GM12878 (cell line): Measurements from ENCODE around the gene RALGDS. TPM values are rescaled to one million over a fixed set of nuclear protein-coding genes. Genes with fewer than 3 reads are reported as not detected.

ENCODE experiments used
- ATAC-seq: fragments of 200-7000 bp; cut with Tn5 transposase; 3 replicates; pipeline ENCODE4 v1.9.1; 2020; ENCODE audit warnings: mild to moderate bottlenecking, moderate library complexity
- BruUV-seq: library from RNA; stranded (reverse); fragments of 400-500 nt; replicated peaks from 2 replicates; lab custom pipeline; 2021; lab: Mats Ljungman, UMichigan
- CTCF ChIA-PET: fragments of 300-600 bp; sonication (Branson Sonifier 250); formaldehyde crosslinking; extraction: SDS; loops from one replicate; lab custom pipeline; 2021; ENCODE audit warnings: inconsistent platforms; lab: Yijun Ruan, JAX
- POLR2A ChIA-PET: fragments of 350-600 bp; formaldehyde crosslinking; extraction: SDS; loops from one replicate; lab custom pipeline; 2021; ENCODE audit warnings: inconsistent platforms; lab: Charles Lee
- RAD21 ChIA-PET: fragments of 300-600 bp; sonication (Branson Sonifier 250); formaldehyde crosslinking; loops from one replicate; lab custom pipeline; 2023; ENCODE audit warnings: antibody characterized with exemption; ENCODE audit not compliant: unreplicated experiment; lab: Charles Lee
- SMC1A ChIA-PET: fragments of 300-600 bp; sonication (Branson Sonifier 250); formaldehyde crosslinking; loops from one replicate; lab custom pipeline; 2023; ENCODE audit not compliant: unreplicated experiment, uncharacterized antibody; lab: Charles Lee
- DNase-seq: peaks from one replicate; pipeline ENCODE4 v3.0.0-alpha.2; 2011; ENCODE audit warnings: low read depth, low spot score
- FAIRE-seq: peaks from 3 replicates; lab custom pipeline; 2011; peaks lifted over from hg19 to GRCh38; lab: Jason Lieb, UNC
- H2AFZ ChIP-seq: 2 replicates; pipeline ENCODE4 v1.6.0; 2011; ENCODE audit warnings: low read depth, low read length, control low read depth; ENCODE audit not compliant: control insufficient read depth
- H3K27ac ChIP-seq: 2 replicates; pipeline ENCODE4 v1.5.1; 2011; ENCODE audit warnings: control low read depth; ENCODE audit not compliant: control insufficient read depth, insufficient read depth
- H3K27me3 ChIP-seq, 2 experiments: replicated peaks in 1 of 2; 2 replicates each; pipeline versions ENCODE4 v1.6.0 to v1.6.1; 2011; ENCODE audit warnings: low read length in 1 of 2; ENCODE audit not compliant: control insufficient read depth in 2 of 2, insufficient read depth in 2 of 2
- H3K36me3 ChIP-seq, 2 experiments: 2 replicates each; pipeline ENCODE4 v1.5.1; 2011; ENCODE audit warnings: low read length in 1 of 2; ENCODE audit not compliant: control insufficient read depth in 2 of 2, insufficient read depth in 2 of 2
- H3K4me1 ChIP-seq: 2 replicates; pipeline ENCODE4 v1.6.1; 2011; ENCODE audit warnings: mild to moderate bottlenecking, low read length, moderate library complexity, mixed read lengths; ENCODE audit not compliant: control insufficient read depth, insufficient read depth
- H3K4me2 ChIP-seq: 2 replicates; pipeline ENCODE4 v1.6.0; 2011; ENCODE audit warnings: control low read depth; ENCODE audit not compliant: control insufficient read depth, insufficient read depth
- H3K4me3 ChIP-seq: fragments of 200-600 bp; sonication (generic); 2 replicates; pipeline ENCODE4 v1.5.1; 2016
- H3K79me2 ChIP-seq: 2 replicates; pipeline ENCODE4 v1.6.0; 2011; ENCODE audit warnings: low read length; ENCODE audit not compliant: control insufficient read depth, insufficient read depth
- H3K9ac ChIP-seq: 2 replicates; pipeline ENCODE4 v1.8.0; 2011; ENCODE audit warnings: low read length, control low read depth, mixed read lengths; ENCODE audit not compliant: control insufficient read depth, insufficient read depth
- H3K9me3 ChIP-seq: replicated peaks from 3 replicates; pipeline ENCODE4 v1.5.1; 2011; ENCODE audit warnings: mild to moderate bottlenecking, low read length; ENCODE audit not compliant: control insufficient read depth, insufficient read depth
- H4K20me1 ChIP-seq: 2 replicates; pipeline ENCODE4 v1.6.0; 2011; ENCODE audit not compliant: control insufficient read depth, insufficient read depth
- DPF2 ChIP-seq: fragments of 450-650 bp; IDR thresholded peaks from 2 replicates; pipeline ENCODE4 v1.6.1; 2017; ENCODE audit warnings: mild to moderate bottlenecking
- EGR1 ChIP-seq, 2 experiments: IDR thresholded peaks; 1 replicate in 1 of 2; 2 replicates in 1 of 2; pipeline ENCODE4 v1.6.1; 2011 to 2012; ENCODE audit warnings: low read depth in 2 of 2, low read length in 2 of 2, borderline replicate concordance in 1 of 2, mild to moderate bottlenecking in 1 of 2, moderate library complexity in 1 of 2
- MTA3 ChIP-seq: IDR thresholded peaks from 2 replicates; pipeline ENCODE4 v1.6.1; 2012; ENCODE audit warnings: low read length, inconsistent platforms, borderline replicate concordance
- WGBS: methylation state at CpG from one replicate; pipeline ENCODE4 v1.1.6; 2016; ENCODE audit warnings: low lambda C conversion rate; ENCODE audit not compliant: insufficient replicate concordance, insufficient coverage; ENCODE audit errors: missing lambda C conversion rate; 5-methylcytosine and 5-hydroxymethylcytosine counted together
- in situ Hi-C: fragments of 300-500 bp; cut with MboI; formaldehyde crosslinking; loops from 9 replicates; pipeline ENCODE4 v1.14.3; 2018; ENCODE audit warnings: mixed read lengths
- intact Hi-C: fragments of 100-400 bp; cut with micrococcal nuclease; formaldehyde crosslinking; loops from one replicate; pipeline ENCODE4 v1.14.2; 2022; ENCODE audit not compliant: unreplicated experiment
- polyA plus RNA-seq, 11 experiments: library from polyadenylated mRNA; depleted of rRNA in 4 of 11; unstranded in 6 of 11; stranded (reverse) in 5 of 11; fragments of >200 nt; fragmentation: Nextera tagmentation in 4 of 11; fragmentation: Illumina TruSeq in 1 of 11; extraction: Ambion mirVana in 4 of 11; extraction: Trizol in 1 of 11; gene quantifications; 1 replicate in 1 of 11; 2 replicates in 10 of 11; pipeline versions ENCODE4 v1.2.1 to v1.2.3, GENCODE V29; 2011 to 2016; ENCODE audit warnings: inconsistent platforms in 2 of 11, missing spikeins in 2 of 11, low read depth in 1 of 11
- total RNA-seq, 4 experiments: library from RNA; depleted of rRNA in 3 of 4; stranded (reverse); fragments of >200 nt in 3 of 4; fragmentation: Illumina TruSeq in 1 of 4; extraction: Trizol in 1 of 4; gene quantifications; 2 replicates each; pipeline versions ENCODE4 v1.2.1 to v1.2.3, GENCODE V29; 2013 to 2021

Gene RALGDS
- total and polyA plus RNA-seq, 10 of the 15 experiments (the other 5 are each of a cell fraction or from before 2014, with no cell fraction given), result 1.3 to 48.6 (median 21.2) TPM

- ChIA-PET CTCF (interaction anchor here (1.4 to 8.7 kb wide), 11 partner anchors 7 to 229 kb away, joined by 3 to 401 read pairs (median 15); partner anchors contain the start of genes GTF3C5 and RALGDS), RAD21 (interaction anchor here (1.0 to 8.2 kb wide), 9 partner anchors 10 to 164 kb away, joined by 3 to 219 read pairs (median 14); partner anchors contain the start of genes GFI1B, GTF3C5 and RALGDS), POLR2A (interaction anchor here (0.8 to 4.9 kb wide), 10 partner anchors 7 to 117 kb away, joined by 3 to 66 read pairs (median 4); no protein-coding TSS in a partner anchor), SMC1A (interaction anchor here (0.8 to 6.0 kb wide), 12 partner anchors 10 to 121 kb away, joined by 4 to 48 read pairs (median 8); no protein-coding TSS in a partner anchor)
- TF ChIP-seq MTA3, result no peak
- 0 out of 2 replicates have a peak, but pooled peaks have one; percentile 7 for TF ChIP-seq DPF2
- 0 out of 3 replicates have a peak, but pooled peaks of 1 of the 2 experiments have one; percentile 3 for TF ChIP-seq EGR1 (IDR thresholded peaks at IDR 0.05; ENCODE audit: borderline replicate concordance in 1 of 2, low read depth in 2 of 2, low read length in 2 of 2)
- DNase-seq (no peak), ATAC-seq (peak; percentile 12), FAIRE-seq (no peak)
- H3K27me3 ChIP-seq, result no peaks in the 10 kb centered on the region
- peaks cover 80% of the 10 kb centered on the region for H3K79me2 ChIP-seq
- no peaks in the 10 kb centered on the region; a peak in 1 of 4 replicates for H3K36me3 ChIP-seq
- peak overlapping the region; percentile 6 for H3K4me3 ChIP-seq
- in situ Hi-C loops (loop anchor here (25.0 kb wide), 1 partner anchor 1881 kb away; no protein-coding TSS in a partner anchor), intact Hi-C loops (loop anchor here (2.0 kb wide), 1 partner anchor 16 kb away; no protein-coding TSS in a partner anchor)
- peak overlapping the region; percentile 37; the same call in 1 of the 2 replicates for H3K9ac ChIP-seq
- H4K20me1 ChIP-seq, result no peaks in the 10 kb centered on the region
- 48% methylated on average over 18 of the region's 18 CpGs for WGBS
- no TSS peak for BruUV-seq
- peaks cover 48% of the 10 kb centered on the region for H3K4me1 ChIP-seq
- H3K9me3 ChIP-seq, result no peaks in the 10 kb centered on the region
- H3K4me2 ChIP-seq, result peak overlapping the region; percentile 70
- H2AFZ ChIP-seq, result no peak overlapping the region
- peak overlapping the region; percentile 76 for H3K27ac ChIP-seq
Observed at GRCh38 chr9:133142684-133143622, 21.9 kb upstream of the RALGDS start.
